Keratinocyte (primary cell): ENCODE results near the gene CCSER1. TPM values are rescaled to one million over a fixed set of nuclear protein-coding genes. Genes with fewer than 3 reads are reported as not detected.
"Not testable (repeated sequence)": the region's sequence is repeated elsewhere in the genome, so short reads cannot be mapped to it uniquely, and the experiment has no call there.

ENCODE experiments used
- DNase-seq: peaks from one replicate; pipeline ENCODE4 v3.0.0-alpha.2; 2011; ENCODE audit warnings: low read depth, missing footprints, low spot score
- FAIRE-seq: peaks from 2 replicates; lab custom pipeline; 2011; peaks lifted over from hg19 to GRCh38; lab: Jason Lieb, UNC
- H2AFZ ChIP-seq: 2 replicates; pipeline ENCODE4 v1.6.0; 2012; ENCODE audit warnings: low read length, control low read depth, inconsistent platforms; ENCODE audit not compliant: control insufficient read depth
- H3K27ac ChIP-seq: 2 replicates; pipeline ENCODE4 v1.5.1; 2011; ENCODE audit warnings: low read length; ENCODE audit not compliant: control insufficient read depth, insufficient read depth
- H3K27me3 ChIP-seq: 3 replicates; pipeline ENCODE4 v1.6.0; 2011; ENCODE audit warnings: low read length; ENCODE audit not compliant: control insufficient read depth, insufficient read depth; ENCODE audit errors: extremely low read depth
- H3K36me3 ChIP-seq, 2 experiments: 2 replicates in 1 of 2; 3 replicates in 1 of 2; pipeline ENCODE4 v1.5.1; 2011; ENCODE audit warnings: low read length in 2 of 2, mild to moderate bottlenecking in 1 of 2; ENCODE audit not compliant: control insufficient read depth in 2 of 2, insufficient read depth in 2 of 2; ENCODE audit errors: extremely low read depth in 1 of 2
- H3K4me1 ChIP-seq: 3 replicates; pipeline ENCODE4 v1.5.1; 2011; ENCODE audit warnings: low read length; ENCODE audit not compliant: control insufficient read depth, insufficient read depth; ENCODE audit errors: extremely low read depth
- H3K4me2 ChIP-seq: 3 replicates; pipeline ENCODE4 v1.6.0; 2011; ENCODE audit warnings: low read depth, low read length; ENCODE audit not compliant: control insufficient read depth, insufficient read depth; ENCODE audit errors: extremely low read depth
- H3K4me3 ChIP-seq, 3 experiments: fragments of 200-600 bp in 1 of 3; sonication (generic) in 1 of 3; 2 replicates in 2 of 3; 3 replicates in 1 of 3; pipeline ENCODE4 v1.5.1; 2011 to 2016; ENCODE audit warnings: low read length in 3 of 3, mild to moderate bottlenecking in 3 of 3, control low read depth in 2 of 3, inconsistent platforms in 1 of 3, low read depth in 1 of 3, mixed read lengths in 1 of 3, mixed run types in 1 of 3, moderate library complexity in 1 of 3; ENCODE audit not compliant: control insufficient read depth in 2 of 3, insufficient read depth in 2 of 3; ENCODE audit errors: extremely low read depth in 1 of 3
- H3K79me2 ChIP-seq: 2 replicates; pipeline ENCODE4 v1.6.0; 2012; ENCODE audit warnings: low read length; ENCODE audit not compliant: control insufficient read depth, insufficient read depth
- H3K9ac ChIP-seq: 3 replicates; pipeline ENCODE4 v1.6.0; 2011; ENCODE audit warnings: low read length; ENCODE audit not compliant: control insufficient read depth, insufficient read depth; ENCODE audit errors: extremely low read depth
- H3K9me1 ChIP-seq: 3 replicates; pipeline ENCODE4 v1.6.0; 2011; ENCODE audit warnings: low read length; ENCODE audit not compliant: control insufficient read depth, insufficient read depth; ENCODE audit errors: extremely low read depth
- H3K9me3 ChIP-seq: 2 replicates; pipeline ENCODE4 v1.5.1; 2012; ENCODE audit warnings: low read depth, low read length; ENCODE audit not compliant: control insufficient read depth
- H4K20me1 ChIP-seq: 3 replicates; pipeline ENCODE4 v1.6.0; 2011; ENCODE audit warnings: low read length; ENCODE audit not compliant: control insufficient read depth, insufficient read depth; ENCODE audit errors: extremely low read depth
- CTCF ChIP-seq, 3 experiments: IDR thresholded peaks in 1 of 3; conservative IDR thresholded peaks in 1 of 3; optimal IDR thresholded peaks in 1 of 3; 2 replicates in 2 of 3; 3 replicates in 1 of 3; pipeline versions ENCODE3 to v1.5.1; 2011; ENCODE audit warnings: low read length in 3 of 3, mild to moderate bottlenecking in 3 of 3, moderate library complexity in 2 of 3, control low read depth in 1 of 3, inconsistent platforms in 1 of 3; ENCODE audit not compliant: insufficient read depth in 2 of 3; ENCODE audit errors: extremely low read depth in 1 of 3
- EZH2 ChIP-seq: IDR thresholded peaks from one replicate; pipeline ENCODE4 v1.6.1; 2012; ENCODE audit warnings: inconsistent platforms, mild to moderate bottlenecking, low read length, moderate library complexity
- dilution Hi-C: fragments of 300-500 bp; cut with MboI; formaldehyde crosslinking; loops from one replicate; pipeline ENCODE4 v1.7.0; 2020; ENCODE audit warnings: low sequenced_read_pairs; ENCODE audit not compliant: extremely low pct_ligation_motif_present
- polyA plus RNA-seq, 5 experiments: library from polyadenylated mRNA; depleted of rRNA in 3 of 5; stranded (reverse) in 3 of 5; stranded (forward) in 1 of 5; unstranded in 1 of 5; fragments of >200 nt; gene quantifications; 1 replicate in 1 of 5; 2 replicates in 3 of 5; 3 replicates in 1 of 5; pipeline versions ENCODE4 v1.2.1 to v1.2.3, GENCODE V29; 2011 to 2012; ENCODE audit warnings: missing spikeins in 2 of 5, low read depth in 1 of 5, low replicate concordance in 1 of 5

CCSER1 gene
- polyA plus RNA-seq, 1 donor (not counting 4 experiments of a cell fraction or from before 2014, with no cell fraction given), result 1.2 TPM

GRCh38 chr4:91212211-91212610, 1085.0 kb downstream of the CCSER1 start:
- DNase-seq (no peak), FAIRE-seq (no peak)
- H2AFZ ChIP-seq, result no peak overlapping the region
- no peaks in the 10 kb centered on the region for H3K27me3 ChIP-seq
- H4K20me1 ChIP-seq, result no peaks in the 10 kb centered on the region
- H3K9me3 ChIP-seq, result no peaks in the 10 kb centered on the region
- H3K4me2 ChIP-seq, result no peak overlapping the region
- H3K9me1 ChIP-seq, result no peaks in the 10 kb centered on the region
- TF ChIP-seq CTCF (optimal IDR thresholded peaks at IDR 0.05 in 1 of 3, IDR thresholded peaks at IDR 0.05 in 1 of 3, conservative IDR thresholded peaks at IDR 0.05 in 1 of 3; ENCODE audit: extremely low read depth in 1 of 3, insufficient read depth in 2 of 3, low read length in 3 of 3) (no peak), EZH2 (no peak)
- H3K4me1 ChIP-seq, result no peaks in the 10 kb centered on the region
- H3K4me3 ChIP-seq, result no peak overlapping the region
- dilution Hi-C loops, result no loop called here
- H3K9ac ChIP-seq, result no peak overlapping the region
- H3K36me3 ChIP-seq, result no peaks in the 10 kb centered on the region
- H3K79me2 ChIP-seq, result no peaks in the 10 kb centered on the region
- no peak overlapping the region for H3K27ac ChIP-seq

GRCh38 chr4:91217831-91218403, 1090.7 kb downstream of the CCSER1 start:
- FAIRE-seq, DNase-seq, H3K27me3 ChIP-seq, H3K27ac ChIP-seq, H3K4me1 ChIP-seq, H3K79me2 ChIP-seq, H4K20me1 ChIP-seq, dilution Hi-C loops, H3K4me2 ChIP-seq, H3K36me3 ChIP-seq, H3K9me3 ChIP-seq, H3K4me3 ChIP-seq, H3K9me1 ChIP-seq, H3K9ac ChIP-seq, H2AFZ ChIP-seq: not testable (repeated sequence)

- Histone ChIP-seq H3K9ac (no peak overlapping the region), H3K27ac (no peak overlapping the region), H2AFZ (no peak overlapping the region), H3K9me1 (no peaks in the 10 kb centered on the region), H3K9me3 (no peaks in the 10 kb centered on the region), H3K4me1 (no peaks in the 10 kb centered on the region), H3K36me3 (no peaks in the 10 kb centered on the region), H3K27me3 (no peaks in the 10 kb centered on the region), H3K4me3 (no peak overlapping the region), H3K4me2 (no peak overlapping the region), H4K20me1 (no peaks in the 10 kb centered on the region), H3K79me2 (no peaks in the 10 kb centered on the region)
- DNase-seq (no peak), FAIRE-seq (no peak)
- dilution Hi-C loops, result no loop called here
- TF ChIP-seq CTCF (optimal IDR thresholded peaks at IDR 0.05 in 1 of 3, IDR thresholded peaks at IDR 0.05 in 1 of 3, conservative IDR thresholded peaks at IDR 0.05 in 1 of 3; ENCODE audit: extremely low read depth in 1 of 3, insufficient read depth in 2 of 3, low read length in 3 of 3), result no peak
- TF ChIP-seq EZH2, result no peak
These were observed 1093.1 kb downstream of the CCSER1 start for GRCh38 chr4:91220315-91220714.
